GM12878 (cell line): ENCODE results near the gene PASK.

Experiments
- CEBPB ChIP-seq, 2 experiments: fragments of 150-350 bp in 1 of 2; IDR thresholded peaks; 2 replicates each; pipeline ENCODE4 v1.6.1; 2012 to 2014; ENCODE audit warnings: low read depth in 2 of 2, low read length in 2 of 2, borderline replicate concordance in 1 of 2, inconsistent platforms in 1 of 2
- CTCF ChIP-seq, 3 experiments: IDR thresholded peaks in 2 of 3; conservative IDR thresholded peaks in 1 of 3; 2 replicates each; pipeline ENCODE4 v1.5.1; 2011; ENCODE audit warnings: low read depth in 3 of 3, low read length in 3 of 3, mild to moderate bottlenecking in 3 of 3, control low read depth in 2 of 3, moderate library complexity in 2 of 3, inconsistent platforms in 1 of 3, mixed read lengths in 1 of 3; ENCODE audit not compliant: control insufficient read depth in 2 of 3, insufficient read depth in 1 of 3; ENCODE audit errors: extremely low read depth in 1 of 3
- E2F4 ChIP-seq: IDR thresholded peaks from 2 replicates; pipeline ENCODE4 v1.6.1; 2012; ENCODE audit warnings: low read depth, low read length, improper control_type of control experiment
- EP300 ChIP-seq, 2 experiments: fragments of 150-350 bp in 1 of 2; IDR thresholded peaks; 2 replicates each; pipeline ENCODE4 v1.6.1; 2011 to 2012; ENCODE audit warnings: low read depth in 2 of 2, low read length in 2 of 2, borderline replicate concordance in 1 of 2, improper control_type of control experiment in 1 of 2, inconsistent platforms in 1 of 2; ENCODE audit not compliant: control insufficient read depth in 1 of 2
- EZH2 ChIP-seq: IDR thresholded peaks from 2 replicates; pipeline ENCODE4 v1.6.1; 2012; ENCODE audit warnings: low read depth, mild to moderate bottlenecking, control low read depth, inconsistent platforms, low read length, borderline replicate concordance; ENCODE audit not compliant: control insufficient read depth
- FOXM1 ChIP-seq: IDR thresholded peaks from 2 replicates; pipeline ENCODE4 v1.6.1; 2012; ENCODE audit warnings: low read depth, mild to moderate bottlenecking, inconsistent platforms, low read length, moderate library complexity
- GABPA ChIP-seq: IDR thresholded peaks from 2 replicates; pipeline ENCODE4 v1.6.1; 2014; ENCODE audit warnings: antibody characterized with exemption, low read depth, mild to moderate bottlenecking, inconsistent platforms
- KDM1A ChIP-seq: fragments of 200-600 bp; sonication (generic); IDR thresholded peaks from 2 replicates; pipeline ENCODE4 v1.6.1; 2016; ENCODE audit warnings: borderline replicate concordance
- RAD21 ChIP-seq: IDR thresholded peaks from 2 replicates; pipeline ENCODE4 v1.6.1; 2011; ENCODE audit warnings: mild to moderate bottlenecking, low read depth, low read length, moderate library complexity; ENCODE audit not compliant: insufficient read depth
- RELA ChIP-seq: fragments of 450-650 bp; IDR thresholded peaks from 2 replicates; pipeline ENCODE4 v1.8.0; 2014; ENCODE audit warnings: borderline replicate concordance; ENCODE audit not compliant: partially characterized antibody
- TARDBP ChIP-seq: IDR thresholded peaks from 2 replicates; pipeline ENCODE4 v1.6.1; 2016; ENCODE audit warnings: borderline replicate concordance
- TF ChIP-seq, protein P1 (sequence below): IDR thresholded peaks from 2 replicates; pipeline ENCODE4 v1.6.1; 2011; ENCODE audit warnings: low read depth, low read length, improper control_type of control experiment, borderline replicate concordance

- no peak for TF ChIP-seq EZH2
- TF ChIP-seq CTCF (IDR thresholded peaks at IDR 0.05 in 2 of 3, conservative IDR thresholded peaks at IDR 0.05 in 1 of 3; ENCODE audit: control insufficient read depth in 2 of 3, extremely low read depth in 1 of 3, insufficient read depth in 1 of 3, low read depth in 3 of 3, low read length in 3 of 3), result no peak
- no peak for TF ChIP-seq EP300 (IDR thresholded peaks at IDR 0.05; ENCODE audit: borderline replicate concordance in 1 of 2, control insufficient read depth in 1 of 2, low read depth in 2 of 2, low read length in 2 of 2)
- TF ChIP-seq GABPA, result no peak
- TF ChIP-seq, protein P1, sequence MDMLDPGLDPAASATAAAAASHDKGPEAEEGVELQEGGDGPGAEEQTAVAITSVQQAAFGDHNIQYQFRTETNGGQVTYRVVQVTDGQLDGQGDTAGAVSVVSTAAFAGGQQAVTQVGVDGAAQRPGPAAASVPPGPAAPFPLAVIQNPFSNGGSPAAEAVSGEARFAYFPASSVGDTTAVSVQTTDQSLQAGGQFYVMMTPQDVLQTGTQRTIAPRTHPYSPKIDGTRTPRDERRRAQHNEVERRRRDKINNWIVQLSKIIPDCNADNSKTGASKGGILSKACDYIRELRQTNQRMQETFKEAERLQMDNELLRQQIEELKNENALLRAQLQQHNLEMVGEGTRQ, result no peak
- TF ChIP-seq CEBPB (IDR thresholded peaks at IDR 0.05; ENCODE audit: borderline replicate concordance in 1 of 2, low read depth in 2 of 2, low read length in 2 of 2), result no peak
- no peak for TF ChIP-seq RAD21
- no peak for TF ChIP-seq E2F4
- TF ChIP-seq KDM1A, result no peak
- TF ChIP-seq RELA, result no peak
- no peak for TF ChIP-seq FOXM1
- no peak for TF ChIP-seq TARDBP
These were observed 84.4 kb downstream of the PASK start for GRCh38 chr2:241064802-241065354.
